Measurements from ENCODE around the gene AFF2. TPM values are rescaled to one million over a fixed set of nuclear protein-coding genes. Genes with fewer than 3 reads are reported as not detected.
"Not testable (repeated sequence)": the region's sequence is repeated elsewhere in the genome, so short reads cannot be mapped to it uniquely, and the experiment has no call there.

Gene AFF2
- total RNA-seq, 3 donors from 2014 or later (not counting 1 experiment from before 2014, with no cell fraction given), result 0.24 to 4.8 (median 0.79) TPM

DNA sequence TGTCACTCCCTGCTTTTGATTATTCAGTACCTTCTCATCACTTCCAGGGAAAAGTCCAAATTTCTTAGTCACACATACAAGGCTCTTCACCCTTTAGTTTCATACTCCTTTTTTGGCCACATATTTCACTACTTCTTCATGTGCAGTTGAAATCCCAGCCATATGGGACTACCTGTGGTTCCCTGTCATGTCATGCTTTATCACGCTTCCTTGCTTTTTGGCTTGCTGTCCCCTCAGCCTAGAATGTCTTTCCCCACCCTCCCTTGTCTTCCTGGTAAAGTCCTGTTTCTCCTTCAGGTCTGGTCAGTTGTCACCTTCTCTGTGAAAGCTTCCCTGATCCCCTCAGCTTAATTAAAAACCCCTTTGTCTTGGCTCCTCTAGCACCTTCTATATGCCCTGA is 163.8 kb downstream of the AFF2 start:
- Histone ChIP-seq H3K4me3 (ENCODE audit: low read length) (no peak overlapping the region), H3K4me1 (ENCODE audit: control insufficient read depth, insufficient read depth, low read length) (no peaks in the 10 kb centered on the region), H3K27ac (ENCODE audit: low read length) (no peak overlapping the region), H3K9me3 (ENCODE audit: control insufficient read depth, insufficient read depth, low read length) (peaks cover 6% of the 10 kb centered on the region), H3K27me3 (ENCODE audit: control insufficient read depth, insufficient read depth, low read length) (no peaks in the 10 kb centered on the region), H3K36me3 (ENCODE audit: control insufficient read depth, insufficient read depth, low read length) (no peaks in the 10 kb centered on the region)
- DNase-seq (no peak), ATAC-seq (no peak)
- TF ChIP-seq CTCF (IDR thresholded peaks at IDR 0.05), result no peak
- 89% methylated on average over 1 of the region's 1 CpG for WGBS (ENCODE audit: insufficient coverage)
- Mint-ChIP-seq H3K4me1 (no peaks in the 10 kb centered on the region), H3K4me3 (no peak overlapping the region), H3K9me3 (peaks cover 3 to 4% of the 10 kb centered on the region in 2 donors), H3K27me3 (ENCODE audit: low read depth in 2 of 2) (peaks cover 0 to 6% of the 10 kb centered on the region in 2 donors), H3K27ac (no peak overlapping the region), H3K36me3 (no peaks in the 10 kb centered on the region)
- intact Hi-C loops (cut with micrococcal nuclease), result no loop called here

DNA sequence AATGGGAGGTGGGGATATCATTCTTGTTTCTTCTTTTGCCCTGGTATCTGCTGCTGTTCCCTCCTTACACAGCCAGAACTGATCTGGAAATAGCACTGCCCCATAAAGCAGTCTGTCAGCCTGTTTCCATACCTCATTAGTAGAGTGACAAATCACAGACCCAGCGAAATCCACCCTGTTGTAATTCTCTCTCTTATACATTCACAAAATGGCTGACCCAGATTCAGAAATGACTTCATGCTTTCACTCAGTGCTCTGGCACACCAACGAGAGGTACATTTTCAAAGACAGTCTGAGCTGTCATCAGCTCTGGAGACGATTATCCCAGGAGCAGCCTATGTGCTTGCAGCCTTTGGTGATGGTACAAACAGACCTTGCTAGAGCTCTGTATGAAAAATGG is 164.6 kb downstream of the AFF2 start:
- Mint-ChIP-seq H3K4me3 (no peak overlapping the region), H3K36me3 (no peaks in the 10 kb centered on the region), H3K27ac (no peak overlapping the region), H3K27me3 (ENCODE audit: low read depth in 2 of 2) (peaks cover 0 to 6% of the 10 kb centered on the region in 2 donors), H3K9me3 (peaks cover 5 to 6% of the 10 kb centered on the region in 2 donors), H3K4me1 (no peaks in the 10 kb centered on the region)
- intact Hi-C loops (cut with micrococcal nuclease), result no loop called here
- Histone ChIP-seq H3K4me3 (ENCODE audit: low read length) (no peak overlapping the region), H3K4me1 (ENCODE audit: control insufficient read depth, insufficient read depth, low read length) (no peaks in the 10 kb centered on the region), H3K27me3 (ENCODE audit: control insufficient read depth, insufficient read depth, low read length) (no peaks in the 10 kb centered on the region), H3K36me3 (ENCODE audit: control insufficient read depth, insufficient read depth, low read length) (no peaks in the 10 kb centered on the region), H3K27ac (ENCODE audit: low read length) (no peak overlapping the region), H3K9me3 (ENCODE audit: control insufficient read depth, insufficient read depth, low read length) (peaks cover 8% of the 10 kb centered on the region)
- ATAC-seq (no peak), DNase-seq (no peak)
- no peak for TF ChIP-seq CTCF (IDR thresholded peaks at IDR 0.05)
- 76% methylated on average over 3 of the region's 3 CpGs for WGBS (ENCODE audit: insufficient coverage)

DNA sequence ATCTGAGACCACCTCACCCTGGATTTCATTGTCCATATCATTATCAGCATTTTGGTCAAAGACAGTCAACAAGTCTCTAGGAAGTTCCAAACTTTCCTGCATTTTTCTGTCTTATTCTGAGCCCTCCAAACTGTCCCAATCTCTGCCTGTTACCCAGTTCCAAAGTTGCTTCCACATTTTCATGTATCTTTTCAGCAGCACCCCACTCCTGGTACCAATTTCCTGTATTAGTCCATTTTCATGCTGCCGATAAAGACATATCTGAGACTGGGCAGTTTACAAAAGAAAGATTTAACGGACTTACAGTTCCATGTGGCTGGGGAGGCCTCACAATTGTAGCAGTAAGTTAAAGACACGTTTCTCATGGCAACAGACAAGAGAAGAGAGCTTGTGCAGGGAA is 168.8 kb downstream of the AFF2 start:
- H3K4me1 Mint-ChIP-seq; H3K27me3 Mint-ChIP-seq (ENCODE audit: low read depth in 2 of 2); H3K36me3 Mint-ChIP-seq; H3K4me3 Mint-ChIP-seq; ATAC-seq; DNase-seq; H3K27ac ChIP-seq (ENCODE audit: low read length); H3K27ac Mint-ChIP-seq; H3K4me3 ChIP-seq (ENCODE audit: low read length); H3K27me3 ChIP-seq (ENCODE audit: control insufficient read depth, insufficient read depth, low read length); H3K36me3 ChIP-seq (ENCODE audit: control insufficient read depth, insufficient read depth, low read length); intact Hi-C loops (cut with micrococcal nuclease); H3K4me1 ChIP-seq (ENCODE audit: control insufficient read depth, insufficient read depth, low read length); H3K9me3 ChIP-seq (ENCODE audit: control insufficient read depth, insufficient read depth, low read length): not testable (repeated sequence)
- H3K9me3 Mint-ChIP-seq, result peaks cover 6 to 13% of the 10 kb centered on the region in 2 donors
- WGBS (ENCODE audit: insufficient coverage), result 90% methylated on average over 3 of the region's 3 CpGs

GRCh38 chrX:148670277-148670676 is 169.9 kb downstream of the AFF2 start:
- ATAC-seq (no peak), DNase-seq (no peak)
- Histone ChIP-seq H3K4me3 (ENCODE audit: low read length) (no peak overlapping the region), H3K27ac (ENCODE audit: low read length) (no peak overlapping the region), H3K9me3 (ENCODE audit: control insufficient read depth, insufficient read depth, low read length) (peaks cover 8% of the 10 kb centered on the region), H3K4me1 (ENCODE audit: control insufficient read depth, insufficient read depth, low read length) (no peaks in the 10 kb centered on the region), H3K36me3 (ENCODE audit: control insufficient read depth, insufficient read depth, low read length) (no peaks in the 10 kb centered on the region), H3K27me3 (ENCODE audit: control insufficient read depth, insufficient read depth, low read length) (no peaks in the 10 kb centered on the region)
- Mint-ChIP-seq H3K27ac (no peak overlapping the region), H3K4me3 (no peak overlapping the region), H3K9me3 (peaks cover 6 to 10% of the 10 kb centered on the region in 2 donors), H3K36me3 (no peaks in the 10 kb centered on the region), H3K4me1 (no peaks in the 10 kb centered on the region), H3K27me3 (ENCODE audit: low read depth in 2 of 2) (no peaks in the 10 kb centered on the region)
- intact Hi-C loops (cut with micrococcal nuclease), result no loop called here
- TF ChIP-seq CTCF (IDR thresholded peaks at IDR 0.05), result no peak
- 47% methylated on average over 3 of the region's 3 CpGs for WGBS (ENCODE audit: insufficient coverage)
